Mesendoderm (in vitro differentiated cells): Measurements from ENCODE around the gene CHAC2.

Experiments used
- DNase-seq: peaks from one replicate; pipeline ENCODE4 v3.0.0; 2013
- H2AK5ac ChIP-seq: 2 replicates; pipeline ENCODE4 v1.6.1; 2013; ENCODE audit warnings: low read length, inconsistent platforms
- H2BK120ac ChIP-seq: 2 replicates; pipeline ENCODE4 v1.6.1; 2013; ENCODE audit warnings: low read depth, mild to moderate bottlenecking, low read length, moderate library complexity, mixed read lengths
- H2BK15ac ChIP-seq: replicated peaks from 2 replicates; pipeline ENCODE4 v1.6.1; 2013; ENCODE audit warnings: low read depth, mild to moderate bottlenecking, moderate library complexity
- H2BK5ac ChIP-seq: 2 replicates; pipeline ENCODE4 v1.6.1; 2013; ENCODE audit warnings: low read length, inconsistent platforms
- H3K18ac ChIP-seq: 2 replicates; pipeline ENCODE4 v1.6.1; 2013; ENCODE audit warnings: mild to moderate bottlenecking, low read length, mixed read lengths
- H3K23ac ChIP-seq: one replicate; pipeline ENCODE4 v1.6.1; 2013; ENCODE audit warnings: low read length
- H3K27ac ChIP-seq: 2 replicates; pipeline ENCODE4 v1.5.1; 2013; ENCODE audit warnings: low read depth, mild to moderate bottlenecking, inconsistent platforms, low read length, moderate library complexity
- H3K27me3 ChIP-seq: 2 replicates; pipeline ENCODE4 v1.6.1; 2013; ENCODE audit warnings: low read length, control low read depth, mild to moderate bottlenecking, inconsistent platforms; ENCODE audit not compliant: insufficient read depth, poor library complexity
- H3K36me3 ChIP-seq: 2 replicates; pipeline ENCODE4 v1.6.1; 2013; ENCODE audit warnings: low read length, inconsistent platforms; ENCODE audit not compliant: control insufficient read depth, insufficient read depth
- H3K4ac ChIP-seq: one replicate; pipeline ENCODE4 v1.6.1; 2013; ENCODE audit warnings: low read depth, mild to moderate bottlenecking, low read length, moderate library complexity
- H3K4me1 ChIP-seq: 2 replicates; pipeline ENCODE4 v1.6.1; 2013; ENCODE audit warnings: low read depth, low read length, inconsistent platforms; ENCODE audit not compliant: control insufficient read depth
- H3K4me2 ChIP-seq: 2 replicates; pipeline ENCODE4 v1.6.1; 2013; ENCODE audit warnings: low read length
- H3K4me3 ChIP-seq: 2 replicates; pipeline ENCODE4 v1.5.1; 2013; ENCODE audit warnings: mild to moderate bottlenecking, low read length
- H3K56ac ChIP-seq: one replicate; pipeline ENCODE4 v1.6.1; 2013; ENCODE audit warnings: low read length
- H3K79me1 ChIP-seq: 2 replicates; pipeline ENCODE4 v1.6.1; 2013; ENCODE audit warnings: low read length, inconsistent platforms
- H3K79me2 ChIP-seq: 2 replicates; pipeline ENCODE4 v1.6.1; 2013; ENCODE audit warnings: mild to moderate bottlenecking, low read length; ENCODE audit not compliant: control insufficient read depth, insufficient read depth
- H3K9ac ChIP-seq: 2 replicates; pipeline ENCODE4 v1.6.1; 2013; ENCODE audit warnings: low read length, inconsistent platforms
- H4K5ac ChIP-seq: one replicate; pipeline ENCODE4 v1.6.1; 2013; ENCODE audit warnings: low read length
- H4K8ac ChIP-seq: one replicate; pipeline ENCODE4 v1.6.1; 2013; ENCODE audit warnings: low read depth, mild to moderate bottlenecking, control low read depth, low read length, moderate library complexity
- WGBS: extraction: QIAGEN DNeasy Blood & Tissue Kit; methylation state at CpG from one replicate; pipeline ENCODE4 v1.1.7; 2013; ENCODE audit warnings: low lambda C conversion rate, missing lambda C conversion rate; ENCODE audit not compliant: insufficient coverage; ENCODE audit errors: extremely low coverage; 5-methylcytosine and 5-hydroxymethylcytosine counted together

CHAC2 gene

DNA sequence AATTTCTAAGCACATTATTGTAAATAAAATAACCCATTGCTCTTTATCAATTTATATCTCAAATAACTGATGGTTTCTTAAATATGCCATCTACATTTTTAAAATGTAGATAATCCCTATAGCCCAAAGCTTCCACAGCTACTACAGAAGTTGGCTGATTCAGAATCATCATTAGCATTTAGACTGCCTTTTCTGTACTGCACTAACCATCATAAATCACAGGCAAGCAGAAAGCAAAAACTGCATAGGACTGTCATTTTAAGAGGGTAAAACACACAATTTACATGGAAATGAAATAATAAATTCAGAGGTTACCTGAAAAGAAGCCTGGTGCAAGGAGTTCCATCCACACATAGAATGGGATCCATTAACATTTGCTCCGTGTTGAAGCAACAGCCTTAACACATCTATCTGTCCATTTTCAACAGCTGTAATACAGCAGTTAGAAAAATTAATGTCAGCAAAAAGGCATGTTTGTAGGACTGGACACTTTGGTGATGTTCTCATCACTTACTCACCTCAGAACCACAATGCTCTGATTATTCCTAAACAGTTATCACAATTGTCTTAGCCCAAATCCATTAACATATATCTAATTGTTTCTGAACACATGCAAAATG is 38.4 kb upstream of the CHAC2 start:
- H3K27me3 ChIP-seq, result no peaks in the 10 kb centered on the region
- no peak overlapping the region for H4K5ac ChIP-seq
- no peak overlapping the region for H2BK120ac ChIP-seq
- no peak overlapping the region for H3K18ac ChIP-seq
- DNase-seq, result no peak
- no peak overlapping the region for H3K23ac ChIP-seq
- no peaks in the 10 kb centered on the region for H3K36me3 ChIP-seq
- no peaks in the 10 kb centered on the region for H3K79me2 ChIP-seq
- H3K4me1 ChIP-seq, result no peaks in the 10 kb centered on the region
- H3K27ac ChIP-seq, result no peak overlapping the region
- H3K4me2 ChIP-seq, result no peak overlapping the region
- no peak overlapping the region for H2BK15ac ChIP-seq
- no peak overlapping the region for H3K4ac ChIP-seq
- H3K56ac ChIP-seq, result no peak overlapping the region
- no peaks in the 10 kb centered on the region for H3K79me1 ChIP-seq
- no peak overlapping the region for H3K9ac ChIP-seq
- no peak overlapping the region for H2BK5ac ChIP-seq
- no peak overlapping the region for H3K4me3 ChIP-seq
- WGBS, result no CpG with 5 or more reads among the region's 1 CpG
- no peak overlapping the region for H2AK5ac ChIP-seq
- H4K8ac ChIP-seq, result no peak overlapping the region

- Histone ChIP-seq H3K9ac (no peak overlapping the region), H3K27ac (no peak overlapping the region), H3K36me3 (no peaks in the 10 kb centered on the region), H3K4ac (no peak overlapping the region), H2BK15ac (no peak overlapping the region), H4K8ac (no peak overlapping the region), H3K79me2 (no peaks in the 10 kb centered on the region), H2BK5ac (no peak overlapping the region), H2AK5ac (no peak overlapping the region), H3K23ac (no peak overlapping the region), H3K4me2 (no peak overlapping the region), H3K4me3 (no peak overlapping the region), H3K4me1 (no peaks in the 10 kb centered on the region), H3K79me1 (peaks cover 2% of the 10 kb centered on the region), H3K56ac (no peak overlapping the region), H3K27me3 (no peaks in the 10 kb centered on the region), H4K5ac (no peak overlapping the region), H2BK120ac (no peak overlapping the region), H3K18ac (no peak overlapping the region)
- no peak for DNase-seq
- no CpG with 5 or more reads among the region's 5 CpGs for WGBS
Measured at GRCh38 chr2:53737091-53737490, 30.5 kb upstream of the CHAC2 start.

- no peaks in the 10 kb centered on the region for H3K4me1 ChIP-seq
- no peak overlapping the region for H3K18ac ChIP-seq
- H2BK5ac ChIP-seq, result no peak overlapping the region
- H3K27me3 ChIP-seq, result no peaks in the 10 kb centered on the region
- no peaks in the 10 kb centered on the region for H3K79me2 ChIP-seq
- no peak overlapping the region for H3K56ac ChIP-seq
- H4K5ac ChIP-seq, result no peak overlapping the region
- no peak overlapping the region for H2BK15ac ChIP-seq
- H3K27ac ChIP-seq, result no peak overlapping the region
- H3K4me3 ChIP-seq, result no peak overlapping the region
- no peak overlapping the region for H3K9ac ChIP-seq
- no peak overlapping the region for H2AK5ac ChIP-seq
- no peak for DNase-seq
- H3K23ac ChIP-seq, result no peak overlapping the region
- WGBS, result no CpG with 5 or more reads among the region's 1 CpG
- H3K79me1 ChIP-seq, result peaks cover 2% of the 10 kb centered on the region
- H3K4ac ChIP-seq, result no peak overlapping the region
- H2BK120ac ChIP-seq, result no peak overlapping the region
- H4K8ac ChIP-seq, result no peak overlapping the region
- no peak overlapping the region for H3K4me2 ChIP-seq
- H3K36me3 ChIP-seq, result no peaks in the 10 kb centered on the region
Measured at GRCh38 chr2:53739032-53739431, 28.6 kb upstream of the CHAC2 start.

DNA sequence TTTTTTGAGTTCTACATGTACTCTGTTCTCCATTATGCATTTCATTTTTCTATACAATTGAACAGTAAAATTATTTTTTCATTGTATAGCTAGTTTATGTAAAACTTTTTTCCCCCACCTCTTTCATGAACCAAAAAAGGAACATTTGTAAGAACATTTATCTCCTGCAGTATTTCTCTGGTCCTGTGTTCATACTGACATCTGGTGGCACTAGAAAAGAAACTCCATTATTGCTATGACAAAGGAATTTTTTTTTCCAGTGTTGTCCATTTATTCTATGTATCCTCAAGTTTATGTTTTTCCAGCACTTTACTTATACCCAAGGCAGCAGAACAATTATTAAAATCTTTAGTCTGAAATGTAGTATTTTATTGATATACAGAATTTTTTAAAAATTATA is 27.4 kb upstream of the CHAC2 start:
- DNase-seq, result peak; percentile 42
- Histone ChIP-seq H2BK15ac (no peak overlapping the region), H2AK5ac (no peak overlapping the region)

GRCh38 chr2:53744395-53745065 is 23.1 kb upstream of the CHAC2 start:
- WGBS, result no CpG with 5 or more reads among the region's 2 CpGs
- no peak overlapping the region for H3K56ac ChIP-seq
- no peak for DNase-seq
- H3K36me3 ChIP-seq, result no peaks in the 10 kb centered on the region
- H3K4me3 ChIP-seq, result no peak overlapping the region
- no peaks in the 10 kb centered on the region for H3K79me1 ChIP-seq
- H2BK5ac ChIP-seq, result no peak overlapping the region
- no peak overlapping the region for H3K27ac ChIP-seq
- no peak overlapping the region for H3K23ac ChIP-seq
- H3K79me2 ChIP-seq, result no peaks in the 10 kb centered on the region
- H3K27me3 ChIP-seq, result no peaks in the 10 kb centered on the region
- H4K5ac ChIP-seq, result no peak overlapping the region
- no peak overlapping the region for H2BK120ac ChIP-seq
- H3K9ac ChIP-seq, result no peak overlapping the region
- no peak overlapping the region for H2AK5ac ChIP-seq
- H3K4me2 ChIP-seq, result no peak overlapping the region
- H2BK15ac ChIP-seq, result no peak overlapping the region
- no peak overlapping the region for H3K4ac ChIP-seq
- no peak overlapping the region for H4K8ac ChIP-seq
- H3K4me1 ChIP-seq, result no peaks in the 10 kb centered on the region
- H3K18ac ChIP-seq, result no peak overlapping the region

More for the DNA sequence above, 27.4 kb upstream of the CHAC2 start:
- H3K4ac ChIP-seq, result no peak overlapping the region
- H3K56ac ChIP-seq, result no peak overlapping the region
- no peak overlapping the region for H3K23ac ChIP-seq
- H3K4me2 ChIP-seq, result no peak overlapping the region
- no peak overlapping the region for H3K4me3 ChIP-seq
- no peak overlapping the region for H4K8ac ChIP-seq
- H3K18ac ChIP-seq, result no peak overlapping the region
- no peak overlapping the region for H2BK120ac ChIP-seq
- no peaks in the 10 kb centered on the region for H3K36me3 ChIP-seq
- no peak overlapping the region for H3K27ac ChIP-seq
- no peak overlapping the region for H4K5ac ChIP-seq
- no peaks in the 10 kb centered on the region for H3K79me2 ChIP-seq
- H3K4me1 ChIP-seq, result no peaks in the 10 kb centered on the region
- no peak overlapping the region for H2BK5ac ChIP-seq
- peaks cover 2% of the 10 kb centered on the region for H3K79me1 ChIP-seq
- no peak overlapping the region for H3K9ac ChIP-seq
- H3K27me3 ChIP-seq, result no peaks in the 10 kb centered on the region
